Measurements from ENCODE around the gene SEPTIN10.

DNA sequence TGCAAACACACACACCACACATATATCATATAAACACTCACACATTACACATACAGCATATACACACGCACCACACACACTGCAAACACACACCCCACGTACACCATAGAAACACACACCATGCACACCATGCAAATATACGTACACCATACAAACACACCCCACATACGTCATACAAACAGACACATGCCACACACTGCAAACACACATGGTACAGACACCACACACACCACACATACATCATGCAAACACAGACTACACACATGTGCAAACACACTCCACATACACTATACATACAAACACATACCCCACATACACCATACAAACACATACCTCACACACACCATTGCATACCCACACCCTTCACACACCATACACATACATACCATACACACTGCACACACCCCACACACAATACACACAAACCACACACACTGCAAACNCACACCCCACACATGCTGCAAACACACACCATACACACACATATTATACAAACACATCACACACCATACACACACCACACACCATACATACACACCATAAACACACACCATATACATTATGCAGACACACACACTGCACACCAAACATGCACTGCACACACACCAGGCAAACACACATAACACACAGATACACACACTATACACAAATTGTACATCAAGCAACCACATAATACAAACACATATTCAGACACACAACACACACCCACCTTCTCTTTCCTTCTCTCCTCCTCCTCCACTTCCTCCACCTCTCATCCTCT lies 120.4 kb downstream of the SEPTIN10 start:
- TF ChIP-seq FOXK2 (IDR thresholded peaks at IDR 0.05) (no peak), HDGF (IDR thresholded peaks at IDR 0.05; ENCODE audit: borderline replicate concordance) (no peak), TARDBP (IDR thresholded peaks at IDR 0.05) (no peak; the same call in 1 of the 2 replicates)

All from HEK293T (cell line).